ENCODE data around the gene SETBP1.

- no peak for TF ChIP-seq SUZ12 (IDR thresholded peaks at IDR 0.05; ENCODE audit: extremely low read depth, insufficient read depth, insufficient read length)
- TF ChIP-seq YY1 (IDR thresholded peaks at IDR 0.05; ENCODE audit: insufficient read depth, insufficient read length): no peak
Measured at GRCh38 chr18:44727291-44727690, 46.6 kb downstream of the SETBP1 start.
